Astrocyte (in vitro differentiated cells and primary cell): Measurements from ENCODE around the gene SIK1.
"Not testable (repeated sequence)": the region's sequence is repeated elsewhere in the genome, so short reads cannot be mapped to it uniquely, and the experiment has no call there.

ENCODE experiments used
- CTCF ChIP-seq: IDR thresholded peaks from 2 replicates; pipeline ENCODE4 v1.5.1; 2011; ENCODE audit warnings: low read depth, mild to moderate bottlenecking, inconsistent platforms, low read length, moderate library complexity; ENCODE audit not compliant: insufficient read depth
- EZH2 ChIP-seq: IDR thresholded peaks from 2 replicates; pipeline ENCODE4 v1.6.1; 2012; ENCODE audit warnings: mild to moderate bottlenecking, low read length, inconsistent platforms; ENCODE audit not compliant: insufficient read depth

GRCh38 chr21:43465159-43465558 lies 38.2 kb upstream of the SIK1 start:
- not testable (repeated sequence) for TF ChIP-seq CTCF, EZH2
